K562 (cell line): Measurements from ENCODE around the gene MICAL1.

Source experiments
- CTCF ChIP-seq, 3 experiments: IDR thresholded peaks in 2 of 3; conservative IDR thresholded peaks in 1 of 3; 2 replicates each; pipeline ENCODE4 v1.5.1; 2011 to 2012; ENCODE audit warnings: low read length in 3 of 3, mild to moderate bottlenecking in 3 of 3, control low read depth in 2 of 3, improper control_type of control experiment in 1 of 3, inconsistent platforms in 1 of 3, low read depth in 1 of 3, mixed read lengths in 1 of 3, moderate library complexity in 1 of 3; ENCODE audit not compliant: insufficient read depth in 2 of 3
- EHMT2 ChIP-seq: fragments of 450-650 bp; IDR thresholded peaks from 2 replicates; pipeline ENCODE4 v1.6.1; 2018; ENCODE audit warnings: antibody characterized with exemption

DNA sequence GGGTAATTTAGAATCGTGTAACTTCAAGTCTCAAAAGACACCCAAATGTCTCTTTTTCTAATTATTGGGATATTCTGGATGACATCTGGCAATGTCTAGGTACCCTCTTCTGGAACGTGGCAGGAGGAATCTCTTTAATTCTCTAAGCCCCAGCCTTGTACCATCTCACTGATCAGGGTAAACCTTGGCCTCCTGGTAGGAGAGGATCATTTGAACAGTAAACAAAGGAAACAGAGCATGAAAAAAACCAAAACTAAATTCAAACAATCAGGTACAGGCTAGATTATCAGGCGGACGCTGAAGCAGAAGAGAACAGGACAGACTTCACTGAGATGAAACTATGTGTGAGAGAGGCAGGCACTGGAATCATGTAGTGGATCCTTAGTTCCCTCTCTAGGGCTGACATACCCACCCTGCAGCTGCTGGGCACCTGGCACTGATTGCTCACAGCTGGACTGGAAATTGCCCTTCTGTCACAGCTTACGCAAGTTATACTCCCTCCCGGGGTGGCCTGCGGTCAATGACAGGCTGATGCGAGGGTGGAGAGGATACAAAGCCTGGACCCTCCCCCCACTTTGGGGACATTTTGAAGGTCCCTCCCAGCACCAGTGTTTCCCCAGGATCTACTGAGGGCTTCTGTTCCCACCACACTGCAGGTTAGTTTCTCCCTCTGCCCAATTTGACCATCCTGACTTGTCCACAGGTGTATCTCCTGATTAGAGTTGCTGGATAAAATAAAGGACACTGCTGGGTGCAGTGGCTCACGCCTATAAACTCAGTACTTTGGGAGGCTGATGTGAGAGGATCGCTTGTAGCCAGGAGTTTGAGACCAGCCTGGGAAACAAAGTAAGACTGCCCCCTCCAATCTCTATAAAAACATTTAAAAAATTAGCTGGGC lies 48.0 kb upstream of the MICAL1 start:
- TF ChIP-seq CTCF (IDR thresholded peaks at IDR 0.05 in 2 of 3, conservative IDR thresholded peaks at IDR 0.05 in 1 of 3; ENCODE audit: insufficient read depth in 2 of 3, low read depth in 1 of 3, low read length in 3 of 3), result no peak
- TF ChIP-seq EHMT2, result no peak
